Liver (tissue), 3 donors: ENCODE results near the gene CALHM3.

Source experiments
- EGR1 ChIP-seq, 2 donors: IDR thresholded peaks; 2 replicates each; pipeline ENCODE4 v1.6.1; 2016 to 2018; ENCODE audit warnings: antibody characterized with exemption in 2 of 2, low read depth in 2 of 2
- JUND ChIP-seq, 2 donors: IDR thresholded peaks; 2 replicates each; pipeline ENCODE4 v1.6.1; 2016; ENCODE audit warnings: antibody characterized with exemption in 2 of 2
- RXRA ChIP-seq, 2 donors: IDR thresholded peaks; 2 replicates each; pipeline ENCODE4 v1.6.1; 2017 to 2018; ENCODE audit warnings: antibody characterized with exemption in 2 of 2, mild to moderate bottlenecking in 1 of 2
- SP1 ChIP-seq: IDR thresholded peaks from 2 replicates; pipeline ENCODE4 v1.6.1; 2018; ENCODE audit warnings: antibody characterized with exemption, mild to moderate bottlenecking
- TAF1 ChIP-seq: conservative IDR thresholded peaks from 2 replicates; pipeline ENCODE4 v1.6.1; 2016; ENCODE audit warnings: antibody characterized with exemption, mild to moderate bottlenecking
- YY1 ChIP-seq: IDR thresholded peaks from 2 replicates; pipeline ENCODE4 v1.6.1; 2016; ENCODE audit warnings: antibody characterized with exemption, mild to moderate bottlenecking
- TF ChIP-seq, protein P1 (sequence below): IDR thresholded peaks from 2 replicates; pipeline ENCODE4 v1.6.1; 2016; ENCODE audit warnings: antibody characterized with exemption
- TF ChIP-seq, protein P2 (sequence below): fragments of 150-350 bp; IDR thresholded peaks from 2 replicates; pipeline ENCODE4 v1.5.1; 2017; ENCODE audit warnings: improper control_type of control experiment, low read depth, low read length; ENCODE audit not compliant: missing input control
- donor health status: healthy.
- donor health status: healthy.

DNA sequence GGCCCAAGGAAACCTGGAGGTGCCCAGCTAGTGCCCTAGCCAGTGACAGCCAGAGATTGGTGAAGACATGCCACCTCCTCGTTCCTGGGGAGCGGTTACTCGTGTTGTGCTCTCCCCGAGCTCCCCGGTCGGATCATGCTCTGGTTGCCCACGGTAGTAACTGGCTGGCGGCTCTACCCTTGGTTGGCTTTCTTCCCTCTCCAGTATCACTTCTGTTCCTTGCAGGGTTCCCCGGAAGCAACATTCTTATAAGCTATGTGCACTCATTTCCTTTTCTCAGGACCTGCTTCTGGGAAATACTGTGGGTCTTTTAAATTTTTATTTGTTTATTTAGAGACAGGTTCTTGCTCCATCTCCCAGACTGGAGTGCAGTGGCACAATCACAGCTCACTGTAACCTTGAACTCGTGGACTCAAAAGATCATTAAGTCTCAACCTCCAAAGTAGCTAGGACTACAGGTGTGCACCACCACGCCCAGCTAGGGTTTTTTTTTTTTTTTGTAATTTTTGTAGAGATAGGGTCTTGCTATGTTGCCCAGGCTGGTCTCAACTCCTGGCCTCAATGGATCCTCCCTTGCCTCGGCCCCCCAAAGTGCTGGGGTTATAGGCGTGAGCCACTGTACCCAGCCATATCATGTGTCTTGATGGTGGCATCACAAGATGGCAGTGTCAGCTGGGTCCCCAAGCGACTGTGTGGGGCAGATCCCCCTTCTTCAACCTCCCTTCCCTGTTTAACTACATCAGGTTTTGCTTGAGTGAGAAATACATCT lies 13.4 kb downstream of the CALHM3 start:
- TF ChIP-seq EGR1 (IDR thresholded peaks at IDR 0.05; ENCODE audit: low read depth in 2 of 2) (no peak), TAF1 (no peak), SP1 (no peak), JUND (IDR thresholded peaks at IDR 0.05) (no peak), YY1 (no peak), RXRA (IDR thresholded peaks at IDR 0.05) (no peak)
- TF ChIP-seq, protein P1, sequence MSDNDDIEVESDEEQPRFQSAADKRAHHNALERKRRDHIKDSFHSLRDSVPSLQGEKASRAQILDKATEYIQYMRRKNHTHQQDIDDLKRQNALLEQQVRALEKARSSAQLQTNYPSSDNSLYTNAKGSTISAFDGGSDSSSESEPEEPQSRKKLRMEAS, result no peak
- TF ChIP-seq, protein P2, sequence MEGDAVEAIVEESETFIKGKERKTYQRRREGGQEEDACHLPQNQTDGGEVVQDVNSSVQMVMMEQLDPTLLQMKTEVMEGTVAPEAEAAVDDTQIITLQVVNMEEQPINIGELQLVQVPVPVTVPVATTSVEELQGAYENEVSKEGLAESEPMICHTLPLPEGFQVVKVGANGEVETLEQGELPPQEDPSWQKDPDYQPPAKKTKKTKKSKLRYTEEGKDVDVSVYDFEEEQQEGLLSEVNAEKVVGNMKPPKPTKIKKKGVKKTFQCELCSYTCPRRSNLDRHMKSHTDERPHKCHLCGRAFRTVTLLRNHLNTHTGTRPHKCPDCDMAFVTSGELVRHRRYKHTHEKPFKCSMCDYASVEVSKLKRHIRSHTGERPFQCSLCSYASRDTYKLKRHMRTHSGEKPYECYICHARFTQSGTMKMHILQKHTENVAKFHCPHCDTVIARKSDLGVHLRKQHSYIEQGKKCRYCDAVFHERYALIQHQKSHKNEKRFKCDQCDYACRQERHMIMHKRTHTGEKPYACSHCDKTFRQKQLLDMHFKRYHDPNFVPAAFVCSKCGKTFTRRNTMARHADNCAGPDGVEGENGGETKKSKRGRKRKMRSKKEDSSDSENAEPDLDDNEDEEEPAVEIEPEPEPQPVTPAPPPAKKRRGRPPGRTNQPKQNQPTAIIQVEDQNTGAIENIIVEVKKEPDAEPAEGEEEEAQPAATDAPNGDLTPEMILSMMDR, result no peak
